Stimulated activated CD4-positive, alpha-beta T cell treated with anti-CD3 and anti-CD28 coated beads, Interleukin-2, amount 100 ng/mL, for 4 hours (primary cell): Measurements from ENCODE around the gene ABHD12.
"Not testable (repeated sequence)": the region's sequence is repeated elsewhere in the genome, so short reads cannot be mapped to it uniquely, and the experiment has no call there.

Source experiments
- DNase-seq: peaks from one replicate; pipeline ENCODE4 v3.0.0-alpha.2; 2020; ENCODE audit warnings: low read depth

Gene ABHD12

DNA sequence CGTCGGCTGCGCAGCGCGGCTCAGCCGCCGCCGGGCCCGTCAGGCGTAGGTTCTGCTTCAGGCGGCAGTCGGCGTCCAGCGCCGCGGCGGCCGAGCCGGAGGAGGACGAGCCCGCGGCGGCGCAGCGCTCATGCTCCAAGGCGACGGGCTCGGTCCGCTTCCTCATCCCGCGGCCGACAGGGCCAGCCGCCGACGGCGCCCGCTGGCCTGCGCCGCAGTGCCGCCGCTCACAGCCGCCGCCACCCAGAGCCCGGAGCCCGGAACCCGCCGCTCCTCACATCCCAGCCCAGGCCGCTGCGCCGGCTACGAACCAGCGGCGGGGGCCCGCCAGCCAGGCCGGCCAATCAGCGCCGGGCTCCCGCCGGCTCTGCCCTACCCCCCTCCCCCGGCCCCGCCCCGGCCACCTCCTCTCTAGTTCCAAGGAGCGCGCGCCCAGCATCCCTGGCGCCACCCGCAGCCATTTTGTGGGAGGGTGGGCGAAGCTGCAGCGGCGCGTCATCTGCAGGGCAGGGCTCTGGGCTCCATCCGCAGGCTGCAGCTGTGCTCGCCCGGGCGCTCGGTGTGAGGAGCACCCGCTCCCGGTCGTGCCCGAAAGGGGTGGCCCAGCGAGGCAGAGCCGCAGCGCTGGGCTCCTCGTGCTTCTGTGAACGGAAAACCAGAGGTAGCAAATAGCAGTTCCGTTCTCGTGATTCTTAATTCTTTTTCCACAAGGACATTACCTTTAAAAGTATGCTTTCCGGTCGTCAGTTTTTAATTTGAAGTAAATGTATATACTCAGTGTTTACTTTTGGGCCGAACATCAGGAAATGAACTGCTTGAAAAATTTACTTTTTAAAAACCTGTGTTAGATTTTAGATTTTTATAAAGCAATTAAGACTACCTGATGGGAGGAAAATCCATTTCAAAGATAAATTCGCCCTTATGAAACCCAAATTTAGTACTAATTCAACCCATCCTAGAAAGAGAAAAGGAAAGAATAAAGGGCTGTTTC, at the start of gene ABHD12:
ABHD12 (minus strand) TSS at position 298 of the 991 bp plus-strand sequence; CDS start at position 166, 132 bp downstream.
- DNase-seq: peak; percentile 92

DNA sequence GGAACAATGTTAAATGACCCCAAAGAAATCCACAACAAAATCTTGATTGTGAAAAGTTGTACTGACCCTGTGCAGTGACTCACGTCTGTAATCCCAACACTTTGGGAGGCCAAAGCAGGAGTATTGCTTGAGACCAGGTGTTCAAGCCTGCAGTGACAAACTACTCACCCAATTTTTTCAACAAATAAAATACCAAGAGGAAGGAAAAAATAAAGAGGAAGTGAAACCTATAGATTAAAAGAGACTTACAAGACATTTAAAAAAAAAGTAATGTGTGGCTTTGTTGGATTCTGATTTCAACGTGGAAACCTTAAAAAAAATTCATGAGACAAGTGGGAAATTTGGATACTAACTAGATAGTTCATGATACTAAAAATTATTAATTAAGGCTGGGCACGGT, 48.7 kb upstream of the ABHD12 start:
- DNase-seq: no peak

DNA sequence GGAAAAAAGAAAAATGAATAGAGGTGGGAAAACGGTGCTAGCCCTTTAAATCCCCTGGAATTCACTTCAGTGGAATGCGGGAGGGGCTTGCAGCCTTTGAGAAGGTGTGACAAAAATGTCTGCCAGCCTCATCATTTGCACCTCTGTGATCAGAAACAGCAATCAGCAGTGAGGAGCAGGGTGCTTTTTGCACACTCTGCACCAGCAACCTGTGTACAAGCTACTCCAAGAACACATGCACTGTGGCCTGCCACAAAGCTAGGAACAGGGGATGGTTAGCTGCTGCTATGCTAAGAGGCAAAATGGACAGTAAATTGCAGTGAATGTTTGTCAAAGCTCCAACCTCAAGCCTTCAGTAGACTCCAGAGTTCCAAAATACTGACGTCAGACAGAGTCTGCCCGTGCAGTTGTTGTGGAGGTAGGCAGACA, 46.5 kb upstream of the ABHD12 start:
- DNase-seq: no peak

DNA sequence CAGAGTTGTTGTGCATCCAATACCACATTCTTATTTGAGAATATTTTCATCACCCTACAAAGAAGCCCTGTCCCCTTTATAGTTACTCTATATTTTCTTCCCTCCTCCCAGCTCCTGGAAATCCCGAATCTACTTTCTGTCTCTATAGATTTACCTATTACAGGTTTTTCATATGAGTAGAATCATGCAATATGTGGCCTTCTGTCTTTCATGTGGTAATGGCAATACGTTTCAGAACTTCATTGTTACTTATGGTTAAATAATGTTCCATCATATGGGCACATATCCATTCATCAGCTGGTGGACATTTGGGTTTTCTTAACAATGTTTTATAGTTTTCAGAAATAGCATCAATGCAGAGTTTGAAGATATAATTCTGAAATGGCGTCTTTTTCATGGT, 33.9 kb upstream of the ABHD12 start:
- no peak for DNase-seq

DNA sequence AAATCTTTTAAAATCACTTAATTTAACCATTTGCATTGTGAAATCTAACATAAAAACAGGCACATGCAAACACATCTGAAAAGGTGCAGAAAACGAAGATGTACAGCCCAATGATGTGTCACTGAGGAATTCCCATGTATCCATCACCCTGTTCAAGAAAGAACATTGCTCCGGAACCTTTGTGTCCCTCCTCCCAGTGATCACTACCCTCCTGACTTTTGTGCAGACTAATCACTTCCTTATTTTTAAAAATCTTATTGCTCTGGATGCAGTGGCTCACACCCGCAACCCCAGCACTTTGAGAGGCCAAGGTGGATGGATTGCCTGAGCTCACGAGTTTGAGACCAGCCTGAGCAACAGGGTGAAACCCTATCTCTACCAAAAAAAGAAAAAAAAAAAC, 31.4 kb upstream of the ABHD12 start:
- DNase-seq: no peak

DNA sequence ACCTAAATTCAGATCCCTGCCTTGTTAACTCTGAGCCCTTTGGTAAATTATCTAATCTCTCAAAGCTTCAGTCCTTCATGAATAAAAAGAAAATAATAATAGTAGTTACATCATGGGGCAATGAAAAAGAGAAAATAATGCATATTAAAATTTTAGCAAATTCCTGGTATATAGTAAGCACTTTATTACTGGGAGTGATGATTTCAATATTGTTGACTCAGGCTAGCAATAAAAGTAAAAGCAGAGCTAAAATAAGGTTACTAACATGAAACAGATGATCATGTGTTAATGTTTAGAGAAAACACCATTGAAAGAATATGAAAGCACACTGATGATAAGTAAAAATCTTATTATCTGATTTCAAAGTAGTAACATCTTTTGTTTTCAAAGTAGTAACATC, 30.5 kb upstream of the ABHD12 start:
- DNase-seq: no peak

DNA sequence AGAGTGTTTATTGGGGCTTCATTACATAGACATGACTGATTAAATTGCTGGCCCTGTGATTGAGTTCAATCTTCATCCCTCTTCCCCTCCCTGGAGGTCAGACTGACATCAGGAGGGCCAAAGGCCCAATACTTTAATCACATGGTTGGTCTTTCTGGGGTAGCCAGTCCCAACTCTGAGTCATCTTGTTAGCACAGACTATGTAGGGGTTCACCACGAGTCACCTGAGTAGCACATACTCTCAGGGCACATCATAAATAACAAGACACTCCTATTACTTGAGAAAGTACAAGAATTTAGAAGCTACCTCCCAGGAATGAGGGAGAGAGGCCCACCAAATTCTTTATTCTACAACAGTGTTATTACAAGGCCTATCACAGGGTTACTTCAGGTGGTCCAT, 28.1 kb upstream of the ABHD12 start:
- DNase-seq: no peak

DNA sequence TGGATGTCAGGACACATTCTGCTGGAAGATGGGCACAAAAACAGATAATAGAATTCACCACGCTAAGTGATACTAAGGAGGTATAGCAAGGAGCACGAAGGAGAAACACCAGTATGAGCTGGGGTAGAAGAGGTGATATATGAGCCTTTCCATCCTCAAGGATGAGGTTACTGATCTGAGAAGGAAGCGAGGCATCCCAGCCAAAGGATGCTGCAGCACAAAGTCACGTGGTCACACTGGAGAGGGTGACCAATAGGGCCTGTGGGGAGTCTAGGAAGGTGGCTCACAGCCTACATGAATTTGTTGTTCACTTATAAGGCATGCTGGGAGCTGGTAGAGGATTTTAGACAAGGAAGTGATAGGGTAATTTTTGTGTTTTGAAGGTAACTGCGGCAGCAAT, 18.3 kb upstream of the ABHD12 start:
- DNase-seq: no peak

DNA sequence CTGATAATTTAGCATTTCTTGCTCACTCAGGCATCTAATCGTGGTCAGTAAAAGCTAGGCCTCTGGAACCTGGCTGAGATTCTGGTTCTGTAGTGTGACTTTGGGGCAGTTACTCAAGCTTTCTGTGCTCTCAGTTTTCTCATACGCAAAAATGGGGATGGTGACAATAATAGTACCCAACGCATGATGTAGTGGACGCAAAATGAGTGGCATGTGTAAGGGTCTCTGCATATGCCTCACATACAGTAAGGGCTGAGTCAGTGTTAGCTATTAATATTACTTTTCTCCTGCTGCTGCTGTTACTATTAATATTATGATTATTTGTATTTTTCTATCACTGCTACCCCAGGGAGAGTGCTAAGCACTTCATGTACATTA, 17.5 kb upstream of the ABHD12 start:
- no peak for DNase-seq

DNA sequence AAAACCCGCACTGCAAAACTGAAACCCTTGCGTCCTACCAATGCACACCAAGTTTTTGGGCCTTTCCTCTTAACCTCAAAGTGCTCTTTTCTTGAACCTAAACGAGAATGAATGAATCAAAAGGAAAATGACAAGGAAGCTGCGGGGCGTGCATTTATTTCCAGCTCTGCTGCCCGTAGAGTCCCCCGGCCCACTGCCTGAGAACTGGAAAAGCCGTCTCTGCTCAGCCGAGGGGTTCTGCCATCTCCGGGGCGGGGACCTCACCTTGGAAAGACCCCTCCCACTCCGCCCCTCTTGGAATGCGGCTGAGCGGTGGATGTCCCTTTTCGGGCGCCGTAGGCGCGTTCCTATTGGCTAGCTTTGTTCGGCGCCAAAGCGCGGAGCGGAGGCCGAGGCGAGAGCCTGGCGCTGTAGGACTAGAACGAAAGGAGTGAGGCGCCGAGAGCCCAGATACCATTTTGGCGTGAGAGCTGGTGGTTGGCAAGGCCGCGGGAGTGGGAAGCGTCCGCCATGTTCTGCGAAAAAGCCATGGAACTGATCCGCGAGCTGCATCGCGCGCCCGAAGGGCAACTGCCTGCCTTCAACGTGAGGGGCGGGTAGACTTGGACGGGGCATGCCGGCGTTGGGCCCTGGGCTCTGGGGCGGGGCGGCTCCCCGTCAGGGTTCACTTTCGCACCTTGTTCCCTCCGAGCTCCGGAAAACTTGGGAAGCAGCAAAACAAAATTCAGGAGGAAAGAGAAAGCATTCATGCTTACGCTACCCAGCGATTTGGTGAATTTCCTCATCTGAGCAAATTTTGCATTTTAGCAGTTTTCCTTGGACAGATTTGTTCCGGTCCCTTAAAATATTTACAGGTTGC, 16.9 kb upstream of the ABHD12 start, which contains the start of gene GINS1:
GINS1 (plus strand) TSS at position 363 of the 859 bp plus-strand sequence; CDS start at position 511, 148 bp downstream.
- DNase-seq: peak; percentile 64

DNA sequence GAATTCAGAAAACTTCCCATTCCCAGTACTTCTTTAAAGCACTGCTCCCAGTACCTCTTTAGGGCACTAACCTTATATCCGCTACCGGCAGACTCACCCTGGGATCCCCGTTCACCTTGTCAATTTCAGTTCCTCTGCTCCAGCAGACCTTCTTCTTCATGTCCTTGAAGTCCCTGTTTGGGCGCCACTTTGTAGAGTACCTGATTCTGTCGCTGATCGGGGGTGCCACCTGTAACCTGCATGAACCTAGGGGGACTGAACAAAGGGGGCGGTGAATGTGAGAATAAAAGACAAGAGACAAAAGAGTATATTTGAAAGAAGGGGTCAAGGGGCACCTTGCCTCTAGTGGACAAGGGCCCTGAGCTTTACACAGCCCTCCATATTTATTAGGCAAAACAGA, 11.9 kb upstream of the ABHD12 start:
- no peak for DNase-seq

DNA sequence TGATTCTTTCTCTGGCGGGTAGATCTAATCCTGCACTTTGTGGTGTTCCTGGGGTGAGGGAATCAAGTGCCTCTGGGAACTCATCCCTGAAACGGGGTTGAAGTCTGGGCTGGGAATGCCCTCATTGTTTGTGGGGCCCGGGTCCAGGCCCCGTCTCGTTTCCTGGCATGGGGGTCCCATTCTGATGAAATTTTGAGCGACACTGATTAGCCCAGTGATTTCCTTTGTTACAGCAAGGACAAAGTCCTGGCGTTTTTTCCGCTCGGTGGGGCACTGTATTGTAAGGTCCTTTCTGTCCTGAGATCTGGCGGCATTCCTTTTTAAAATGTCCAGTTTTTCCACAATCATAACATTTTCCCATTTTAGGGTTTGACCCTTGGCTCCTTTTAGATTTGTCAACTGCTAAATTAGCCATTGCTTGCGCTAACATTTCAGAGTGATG, 9.7 kb upstream of the ABHD12 start:
- not testable (repeated sequence) for DNase-seq

DNA sequence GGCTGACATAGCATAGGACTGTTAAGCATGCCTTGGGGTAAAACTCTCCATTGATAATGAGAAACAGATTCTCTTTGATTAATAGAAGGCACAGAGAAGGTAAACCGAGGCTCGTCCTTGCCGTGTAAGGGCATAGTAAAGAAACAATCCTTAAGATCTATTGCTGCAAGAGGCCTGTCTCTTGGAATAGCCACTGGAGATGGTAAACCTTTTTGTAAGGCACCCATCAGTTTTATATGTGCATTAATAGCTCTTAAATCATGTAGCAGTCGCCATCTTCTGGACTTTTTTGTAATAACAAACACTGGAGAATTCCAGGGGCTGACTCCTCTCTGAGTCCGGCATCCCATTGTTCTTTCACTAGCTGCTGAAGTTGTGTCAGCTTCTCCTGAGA, 8.4 kb upstream of the ABHD12 start:
- DNase-seq: no peak

DNA sequence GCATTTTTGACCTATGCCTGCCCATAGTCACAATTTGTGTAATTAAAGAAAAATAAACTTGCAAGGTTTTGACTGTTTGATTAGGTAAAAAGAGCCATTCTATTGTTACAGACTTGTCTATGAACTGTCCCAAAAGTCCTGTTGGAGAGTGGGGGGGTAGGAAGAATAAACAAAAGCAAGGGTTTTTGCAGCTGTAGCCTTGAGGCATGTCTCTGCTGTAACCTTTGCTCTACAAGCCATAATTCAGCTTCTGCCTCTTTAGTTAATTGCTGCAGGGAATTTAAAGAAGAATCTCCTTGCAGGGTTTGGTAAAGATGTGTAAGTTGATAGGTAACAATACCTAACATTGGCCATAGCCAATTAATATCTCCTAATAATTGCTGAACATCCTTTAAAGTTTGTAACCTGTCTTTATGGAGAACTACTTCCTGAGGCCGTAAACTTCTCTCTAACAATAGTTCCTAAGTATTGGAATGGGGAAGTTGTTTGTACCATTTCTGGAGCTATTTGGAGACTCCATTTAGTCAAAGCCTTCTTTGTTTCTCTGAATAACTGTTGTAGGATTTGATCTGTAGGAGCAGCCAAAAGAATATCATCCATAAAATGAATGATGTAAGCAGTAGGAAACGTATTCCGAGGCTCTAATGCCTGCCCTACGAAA, 7.9 kb upstream of the ABHD12 start:
- DNase-seq: no peak

DNA sequence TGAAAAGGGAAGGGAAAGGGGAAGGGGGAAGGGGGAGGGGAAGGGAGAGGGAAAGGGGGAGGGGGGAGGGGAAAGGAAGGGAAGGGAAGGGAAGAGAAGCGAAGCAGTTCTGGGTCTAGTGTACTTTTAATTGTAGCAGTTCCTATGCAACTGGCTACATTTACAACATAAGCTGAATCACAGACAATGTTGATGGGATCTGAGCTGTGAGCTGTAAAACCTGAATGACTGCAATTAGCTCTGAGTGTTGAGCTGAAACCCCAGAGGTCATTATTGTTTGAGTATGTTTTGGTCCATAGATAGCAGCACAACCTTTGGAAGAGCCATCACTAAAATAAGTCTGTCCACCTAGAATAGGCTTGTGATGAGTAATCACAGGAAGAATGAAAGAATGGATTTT, 7.2 kb upstream of the ABHD12 start:
- DNase-seq: no peak

DNA sequence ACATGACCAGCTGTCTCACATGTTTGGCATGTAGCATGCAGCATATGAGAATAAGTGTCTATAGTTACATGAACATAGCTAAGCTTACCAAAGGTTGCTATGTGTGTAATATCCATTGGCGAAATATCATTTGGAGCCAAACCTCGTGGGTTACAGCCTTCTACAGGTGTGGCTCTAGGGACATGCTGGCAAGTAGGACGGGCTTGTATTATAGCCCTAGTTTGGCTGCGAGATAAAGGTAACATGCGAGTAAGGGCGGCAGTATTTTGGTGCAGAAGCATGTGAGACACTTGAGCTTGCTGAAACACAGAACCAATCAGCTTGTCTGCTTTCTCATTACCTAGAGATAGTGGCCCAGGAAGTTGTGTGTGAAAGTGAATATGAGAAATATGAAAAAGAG, 6.5 kb upstream of the ABHD12 start:
- no peak for DNase-seq

DNA sequence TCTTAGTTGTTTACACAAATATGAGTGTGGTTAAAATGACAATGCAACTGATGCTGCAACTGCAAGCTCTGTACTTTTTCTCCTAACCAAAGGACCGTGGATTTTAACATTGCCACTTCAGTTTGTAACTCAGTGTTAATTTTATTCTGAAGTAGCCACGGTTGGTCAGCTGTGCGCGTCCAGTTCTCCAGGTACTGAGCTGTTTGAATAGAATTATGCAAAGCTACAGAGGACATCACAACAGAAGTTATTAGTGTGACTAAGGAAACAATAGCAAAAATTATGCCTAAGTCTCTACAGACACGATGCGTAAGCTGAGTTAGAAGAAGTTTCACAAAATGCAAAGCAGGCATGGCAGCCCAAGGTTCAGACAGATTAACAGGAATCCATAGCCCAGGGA, 4.4 kb upstream of the ABHD12 start:
- no peak for DNase-seq

DNA sequence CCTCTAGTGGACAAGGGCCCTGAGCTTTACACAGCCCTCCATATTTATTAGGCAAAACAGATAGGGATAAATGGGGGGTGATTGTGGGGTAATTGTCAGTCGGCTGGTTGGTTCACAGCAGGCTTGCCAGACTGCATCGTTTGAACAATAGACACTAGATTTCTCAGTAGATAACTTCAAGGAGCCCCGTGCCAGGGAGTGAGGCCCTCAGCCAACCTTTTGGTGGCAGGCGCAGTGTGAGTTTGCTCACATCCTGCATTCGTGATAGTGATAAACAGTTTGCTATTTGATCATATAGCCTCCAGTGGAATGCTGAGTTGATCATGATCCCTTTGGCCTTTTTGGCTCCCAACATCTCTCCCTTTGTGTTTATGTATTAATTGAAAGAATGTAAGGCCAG, 3.6 kb upstream of the ABHD12 start:
- no peak for DNase-seq

DNA sequence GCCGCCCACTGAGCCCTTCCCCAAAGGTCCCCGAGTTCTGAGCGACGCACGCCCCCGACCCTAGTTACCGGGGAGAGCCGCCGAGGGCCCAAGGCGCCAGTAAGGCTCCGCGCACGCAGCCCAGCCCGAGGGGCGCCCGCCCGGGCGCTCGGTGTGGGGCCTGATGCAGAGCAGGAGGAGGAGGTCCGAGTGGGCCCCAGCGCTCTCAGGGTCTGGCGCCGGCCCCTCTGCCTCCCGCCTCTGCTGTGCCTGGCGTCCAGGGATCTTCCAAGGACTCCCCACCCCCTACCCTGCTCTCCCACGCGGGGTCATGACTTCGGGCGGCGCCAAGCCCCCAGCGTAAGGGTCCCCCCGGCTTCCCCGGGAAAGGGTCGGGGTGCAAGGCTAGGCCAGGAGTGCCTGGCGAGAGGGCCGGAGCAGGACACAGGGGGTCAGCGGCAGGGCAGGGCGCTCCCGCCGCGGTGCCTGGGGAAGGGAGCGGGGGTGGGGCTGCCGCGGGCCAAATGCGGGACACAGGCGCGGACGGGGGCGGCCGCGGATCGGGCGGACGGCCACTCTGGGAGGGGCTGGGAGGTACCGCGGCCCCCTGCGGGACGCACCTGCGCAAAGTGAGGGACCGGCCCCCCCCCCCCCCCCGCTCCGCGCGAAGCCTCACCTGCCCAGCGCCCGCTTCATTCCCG, 637 bp downstream of the ABHD12 start:
- DNase-seq: no peak

DNA sequence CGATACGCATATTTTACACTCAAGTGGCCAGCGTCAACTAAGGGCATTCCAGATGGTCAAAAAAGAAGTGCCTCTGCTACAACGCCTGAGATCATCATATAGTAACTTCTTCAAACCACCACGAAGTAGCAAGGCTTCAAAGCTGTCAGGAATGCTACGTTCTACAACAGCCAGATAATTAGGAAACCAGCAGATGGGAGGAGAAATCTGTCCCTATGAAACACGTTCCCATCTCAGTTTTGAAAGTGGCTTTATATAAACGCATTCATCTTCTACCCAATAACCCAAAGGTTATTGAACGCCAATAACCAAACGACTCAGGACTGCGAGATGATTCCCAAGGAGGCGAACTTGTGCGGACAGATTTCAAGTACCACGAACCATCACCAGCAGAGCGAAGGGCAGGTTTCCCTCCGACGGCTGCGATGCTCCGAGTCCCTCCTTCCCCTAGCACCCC, 1.2 kb downstream of the ABHD12 start:
- no peak for DNase-seq

DNA sequence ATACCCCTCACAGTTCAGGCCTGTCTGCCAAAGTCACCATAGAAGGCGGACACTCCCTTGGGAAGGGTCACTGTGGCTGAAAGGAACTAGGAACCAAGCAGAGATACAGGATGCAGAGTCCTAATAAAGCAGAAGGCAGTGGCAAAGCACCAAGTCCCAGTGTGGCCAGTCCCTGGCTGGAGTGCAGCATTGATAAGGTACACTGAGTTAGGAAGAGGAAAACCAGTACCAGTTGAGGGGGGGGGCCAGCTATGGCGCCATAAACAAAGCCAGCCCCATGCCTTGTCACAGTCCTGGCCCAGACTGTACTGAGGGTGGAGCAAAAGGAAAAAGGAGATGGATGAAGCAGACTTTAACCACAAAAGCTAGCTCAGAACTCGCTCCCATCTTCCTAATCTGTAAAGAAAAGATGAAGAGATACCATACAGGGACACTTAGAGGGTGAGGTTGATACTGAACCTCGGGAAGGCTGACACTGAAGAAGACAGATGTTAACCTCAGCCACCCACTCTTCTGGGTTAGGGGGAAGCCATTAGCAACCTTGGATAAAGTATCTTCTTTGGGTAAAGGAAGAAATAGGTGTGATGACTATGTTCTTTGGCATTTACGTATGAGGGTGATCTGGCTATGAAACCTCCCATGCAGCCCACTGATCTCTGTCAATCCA, 7.8 kb downstream of the ABHD12 start:
- no peak for DNase-seq
